ENCODE measurements around the gene SLC25A4. TPM values are rescaled to one million over a fixed set of nuclear protein-coding genes. Genes with fewer than 3 reads are reported as not detected.

SLC25A4 gene
- total RNA-seq, 1 experiment from 2014 or later = 40.2 TPM

GRCh38 chr4:185141777-185142176 is 1.3 kb upstream of the SLC25A4 start (continued):
- TF ChIP-seq ATF2 (CRISPR knock-in tag; IDR thresholded peaks at IDR 0.05; ENCODE audit: borderline replicate concordance, low read depth) (no peak), ERG (CRISPR knock-in tag; IDR thresholded peaks at IDR 0.05) (no peak), CTCF (IDR thresholded peaks at IDR 0.05) (no peak), ZNF671 (CRISPR knock-in tag; IDR thresholded peaks at IDR 0.05) (no peak), NFATC4 (CRISPR knock-in tag; IDR thresholded peaks at IDR 0.05) (no peak)

GRCh38 chr4:185142564-185142911 is 528 bp upstream of the SLC25A4 start:
- CTCF ChIA-PET = interaction anchor here (0.6 to 2.1 kb wide), 18 partner anchors 8 to 409 kb away, joined by 3 to 16 read pairs (median 4); partner anchors contain the start of genes CENPU and HELT

GRCh38 chr4:185143601-185143969 is 519 bp downstream of the SLC25A4 start:
- Mint-ChIP-seq H3K9me3 (no peaks in the 10 kb centered on the region), H3K4me3 (peak overlapping the region; percentile 84), H3K27ac (no peak overlapping the region), H3K36me3 (peaks cover 17% of the 10 kb centered on the region), H3K27me3 (ENCODE audit: low read depth) (peaks cover 5% of the 10 kb centered on the region; the same call in 1 of the 2 replicates), H3K4me1 (peaks cover 24% of the 10 kb centered on the region)
- DNase-seq (ENCODE audit: low spot score) (no peak), ATAC-seq (peak; percentile 3; the same call in 1 of the 2 replicates)
- ChIA-PET CTCF (interaction anchor here (1.1 to 2.1 kb wide), 11 partner anchors 9 to 410 kb away, joined by 3 to 16 read pairs (median 6); partner anchors contain the start of genes CENPU and HELT), POLR2A (interaction anchor here (1.0 to 1.5 kb wide), 11 partner anchors 8 to 162 kb away, joined by 3 to 6 read pairs (median 4); partner anchors contain the start of gene HELT)
- no peak for TF ChIP-seq AFF4 (CRISPR knock-in tag; IDR thresholded peaks at IDR 0.05; ENCODE audit: borderline replicate concordance)
- TF ChIP-seq ETV6 (CRISPR knock-in tag; IDR thresholded peaks at IDR 0.05) = no peak
- no peak for TF ChIP-seq SMAD4 (CRISPR knock-in tag; IDR thresholded peaks at IDR 0.05)
- TF ChIP-seq ZNF281 (CRISPR knock-in tag; IDR thresholded peaks at IDR 0.05) = no peak
- TF ChIP-seq ZBTB21 (CRISPR knock-in tag; IDR thresholded peaks at IDR 0.05; ENCODE audit: borderline replicate concordance) = no peak
- no peak for TF ChIP-seq ATF3 (CRISPR knock-in tag; conservative IDR thresholded peaks at IDR 0.05)
- no peak for TF ChIP-seq ZNF317 (CRISPR knock-in tag; IDR thresholded peaks at IDR 0.05; ENCODE audit: borderline replicate concordance, low read depth)
- TF ChIP-seq ZNF416 (CRISPR knock-in tag; IDR thresholded peaks at IDR 0.05) = no peak
- TF ChIP-seq ZSCAN18 (CRISPR knock-in tag; IDR thresholded peaks at IDR 0.05) = no peak
- TF ChIP-seq TCF7 (CRISPR knock-in tag; IDR thresholded peaks at IDR 0.05; ENCODE audit: low read depth) = no peak
- TF ChIP-seq MYBL2 (CRISPR knock-in tag; IDR thresholded peaks at IDR 0.05) = no peak

More at GRCh38 chr4:185142564-185142911, 528 bp upstream of the SLC25A4 start:
- peak overlapping the region; percentile 84 for H3K4me3 Mint-ChIP-seq
- DNase-seq (ENCODE audit: low spot score) (no peak), ATAC-seq (peak; percentile 60; the same call in 1 of the 2 replicates)
- POLR2A ChIA-PET = interaction anchor here (0.5 to 1.5 kb wide), 13 partner anchors 8 to 192 kb away, joined by 3 to 6 read pairs (median 4); partner anchors contain the start of gene HELT
- TF ChIP-seq SP1 (CRISPR knock-in tag; conservative IDR thresholded peaks at IDR 0.05) = no peak
- no peak for TF ChIP-seq MAX (CRISPR knock-in tag; IDR thresholded peaks at IDR 0.05)
- no peak for TF ChIP-seq RORB (CRISPR knock-in tag; IDR thresholded peaks at IDR 0.05)
- no peak for TF ChIP-seq MYBL2 (CRISPR knock-in tag; IDR thresholded peaks at IDR 0.05)
- no peak for TF ChIP-seq RELA (CRISPR knock-in tag; IDR thresholded peaks at IDR 0.05; ENCODE audit: borderline replicate concordance)
- H3K4me1 Mint-ChIP-seq = peaks cover 26% of the 10 kb centered on the region
- peaks cover 17% of the 10 kb centered on the region for H3K36me3 Mint-ChIP-seq
- peak overlapping the region; percentile 83; the same call in 1 of the 2 replicates for H3K27ac Mint-ChIP-seq
- peaks cover 5% of the 10 kb centered on the region; the same call in 1 of the 2 replicates for H3K27me3 Mint-ChIP-seq (ENCODE audit: low read depth)
- no peaks in the 10 kb centered on the region for H3K9me3 Mint-ChIP-seq

All from WTC11 (cell line).